GM19035 (cell line): ENCODE measurements around the gene CTBP1.

Experiments
- ATAC-seq: cut with Tn5 transposase; IDR thresholded peaks from one replicate; pipeline ENCODE4 v1.9.1; 2021; ENCODE audit not compliant: unreplicated experiment

The CTBP1 gene

DNA sequence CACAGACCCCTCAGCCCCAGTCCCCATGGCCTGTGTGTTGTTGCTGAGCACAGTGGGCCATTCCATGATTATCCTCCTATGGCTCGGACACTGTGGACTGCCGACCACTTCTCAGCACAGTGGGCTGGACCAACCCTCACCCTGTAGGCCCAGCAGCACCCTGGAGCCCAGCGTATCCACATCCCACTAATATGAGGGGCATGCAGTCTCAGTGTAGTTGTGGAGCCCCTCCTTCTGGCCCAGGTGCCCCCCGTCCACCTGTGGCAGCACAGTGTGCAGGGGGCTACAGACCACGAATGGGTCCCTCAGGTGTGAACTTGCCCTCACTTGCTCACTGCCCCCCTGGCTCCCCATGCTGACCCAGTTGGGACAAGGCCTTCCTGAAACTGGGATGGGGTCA is 84.5 kb downstream of the CTBP1 start:
- no peak for ATAC-seq

DNA sequence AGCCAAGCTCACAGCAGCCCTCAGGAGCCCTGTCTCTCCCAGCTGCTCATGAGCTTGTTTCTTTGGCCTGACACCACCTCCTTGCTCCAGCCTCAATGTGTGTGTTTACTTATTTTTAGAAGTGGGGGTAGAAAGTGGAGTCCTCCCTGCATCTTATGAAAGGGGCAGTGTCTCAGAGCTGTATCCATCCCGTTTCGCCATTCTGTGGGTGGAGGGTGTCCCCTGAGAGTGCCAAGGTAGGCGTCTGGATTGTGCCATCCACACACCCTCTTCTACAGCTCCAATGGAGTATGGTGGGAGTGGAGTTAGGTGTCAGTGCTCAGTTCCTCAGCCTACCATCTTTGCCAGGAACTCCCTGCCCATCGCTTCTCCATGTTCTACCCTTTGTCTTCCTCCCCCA is 84.9 kb downstream of the CTBP1 start:
- no peak for ATAC-seq
